Hepatocyte (in vitro differentiated cells): ENCODE measurements around the gene GLCCI1. TPM values are rescaled to one million over a fixed set of nuclear protein-coding genes. Genes with fewer than 3 reads are reported as not detected.

Experiments
- DNase-seq: peaks from one replicate; pipeline ENCODE4 v3.0.0-alpha.2; 2016; ENCODE audit warnings: low spot score
- H2AFZ ChIP-seq: fragments of 200-600 bp; sonication (generic); 2 replicates; pipeline ENCODE4 v1.6.0; 2016; ENCODE audit warnings: antibody characterized with exemption, mild to moderate bottlenecking
- H3K27ac ChIP-seq: fragments of 200-600 bp; sonication (generic); 2 replicates; pipeline ENCODE4 v1.5.1; 2016; ENCODE audit warnings: mild to moderate bottlenecking
- H3K27me3 ChIP-seq: fragments of 200-600 bp; sonication (generic); 2 replicates; pipeline ENCODE4 v1.6.1; 2016
- H3K36me3 ChIP-seq: fragments of 200-600 bp; sonication (generic); replicated peaks from 2 replicates; pipeline ENCODE4 v1.5.1; 2016; ENCODE audit warnings: low read depth; ENCODE audit not compliant: insufficient read depth
- H3K4me1 ChIP-seq: fragments of 200-600 bp; sonication (generic); 2 replicates; pipeline ENCODE4 v1.5.1; 2016; ENCODE audit warnings: mild to moderate bottlenecking, moderate library complexity; ENCODE audit not compliant: insufficient read depth
- H3K4me2 ChIP-seq: fragments of 200-600 bp; sonication (generic); 2 replicates; pipeline ENCODE4 v1.6.0; 2016
- H3K4me3 ChIP-seq: fragments of 200-600 bp; sonication (generic); 2 replicates; pipeline ENCODE4 v1.5.1; 2016; ENCODE audit warnings: mild to moderate bottlenecking
- H3K79me2 ChIP-seq: fragments of 200-600 bp; sonication (generic); 2 replicates; pipeline ENCODE4 v1.6.0; 2017; ENCODE audit warnings: mild to moderate bottlenecking
- H3K9me2 ChIP-seq: fragments of 200-600 bp; sonication (generic); replicated peaks from 2 replicates; pipeline ENCODE4 v1.6.0; 2017; ENCODE audit warnings: mild to moderate bottlenecking; ENCODE audit not compliant: insufficient read depth
- H3K9me3 ChIP-seq: fragments of 200-600 bp; sonication (generic); 2 replicates; pipeline ENCODE4 v1.5.1; 2016; ENCODE audit warnings: low read depth, mild to moderate bottlenecking
- H4K20me1 ChIP-seq: fragments of 200-600 bp; sonication (generic); 2 replicates; pipeline ENCODE4 v1.6.0; 2016; ENCODE audit warnings: mild to moderate bottlenecking; ENCODE audit not compliant: insufficient read depth, poor library complexity, severe bottlenecking
- EZH2 ChIP-seq: fragments of 200-600 bp; sonication (generic); IDR thresholded peaks from 2 replicates; pipeline ENCODE4 v1.6.1; 2016; ENCODE audit warnings: antibody characterized with exemption, mild to moderate bottlenecking, borderline replicate concordance
- EZH2phosphoT487 ChIP-seq: fragments of 200-600 bp; sonication (generic); IDR thresholded peaks from one replicate; pipeline ENCODE4 v1.6.1; 2018; ENCODE audit warnings: antibody characterized with exemption, mild to moderate bottlenecking, low read depth, moderate library complexity; ENCODE audit not compliant: unreplicated experiment, severe bottlenecking
- WGBS: methylation state at CpG from one replicate; pipeline ENCODE4 v1.1.6; 2016; ENCODE audit warnings: low lambda C conversion rate; ENCODE audit errors: missing lambda C conversion rate; 5-methylcytosine and 5-hydroxymethylcytosine counted together
- polyA plus RNA-seq: library from polyadenylated mRNA; unstranded; fragments of >200 nt; fragmentation: Nextera tagmentation; extraction: Ambion mirVana; gene quantifications from 2 replicates; pipeline ENCODE4 v1.2.1, GENCODE V29; 2016
- total RNA-seq: library from RNA; depleted of rRNA; stranded (reverse); fragments of >200 nt; gene quantifications from 2 replicates; pipeline ENCODE4 v1.2.3, GENCODE V29; 2014
- TF ChIP-seq, protein P1 (sequence below): fragments of 200-600 bp; sonication (generic); IDR thresholded peaks from 2 replicates; pipeline ENCODE4 v1.5.1; 2016; ENCODE audit warnings: antibody characterized with exemption, mild to moderate bottlenecking; ENCODE audit not compliant: poor library complexity

Gene GLCCI1
- total and polyA plus RNA-seq, 2 experiments from 2014 or later: 15.7 to 21.4 TPM

DNA sequence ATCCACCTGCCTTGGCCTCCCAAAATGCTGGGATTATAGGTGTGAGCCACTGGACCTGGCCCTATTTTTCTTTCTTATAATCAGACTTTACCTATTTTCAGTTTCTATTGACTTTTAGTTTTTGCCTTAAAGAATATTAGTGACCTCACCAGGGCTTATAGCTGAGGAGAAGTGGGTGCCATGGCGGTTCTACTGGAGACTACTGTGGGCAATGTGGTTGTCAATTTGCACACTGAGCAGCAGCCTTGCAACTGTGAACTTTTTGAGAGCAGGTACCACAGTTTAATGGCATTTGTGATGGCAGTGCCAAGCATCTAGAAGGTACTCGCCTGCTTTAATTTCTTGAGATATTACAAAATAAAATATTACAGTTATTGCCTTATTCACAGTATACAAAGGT is 11.5 kb downstream of the GLCCI1 start:
- no peak for DNase-seq
- Histone ChIP-seq H3K4me2 (no peak overlapping the region), H4K20me1 (no peaks in the 10 kb centered on the region), H3K4me3 (no peak overlapping the region), H3K36me3 (no peaks in the 10 kb centered on the region), H2AFZ (no peak overlapping the region), H3K27ac (no peak overlapping the region), H3K27me3 (no peaks in the 10 kb centered on the region), H3K79me2 (peaks cover 95% of the 10 kb centered on the region), H3K4me1 (peaks cover 13% of the 10 kb centered on the region), H3K9me3 (no peaks in the 10 kb centered on the region), H3K9me2 (no peaks in the 10 kb centered on the region)
- 100% methylated on average over 2 of the region's 2 CpGs for WGBS
- TF ChIP-seq, protein P1, sequence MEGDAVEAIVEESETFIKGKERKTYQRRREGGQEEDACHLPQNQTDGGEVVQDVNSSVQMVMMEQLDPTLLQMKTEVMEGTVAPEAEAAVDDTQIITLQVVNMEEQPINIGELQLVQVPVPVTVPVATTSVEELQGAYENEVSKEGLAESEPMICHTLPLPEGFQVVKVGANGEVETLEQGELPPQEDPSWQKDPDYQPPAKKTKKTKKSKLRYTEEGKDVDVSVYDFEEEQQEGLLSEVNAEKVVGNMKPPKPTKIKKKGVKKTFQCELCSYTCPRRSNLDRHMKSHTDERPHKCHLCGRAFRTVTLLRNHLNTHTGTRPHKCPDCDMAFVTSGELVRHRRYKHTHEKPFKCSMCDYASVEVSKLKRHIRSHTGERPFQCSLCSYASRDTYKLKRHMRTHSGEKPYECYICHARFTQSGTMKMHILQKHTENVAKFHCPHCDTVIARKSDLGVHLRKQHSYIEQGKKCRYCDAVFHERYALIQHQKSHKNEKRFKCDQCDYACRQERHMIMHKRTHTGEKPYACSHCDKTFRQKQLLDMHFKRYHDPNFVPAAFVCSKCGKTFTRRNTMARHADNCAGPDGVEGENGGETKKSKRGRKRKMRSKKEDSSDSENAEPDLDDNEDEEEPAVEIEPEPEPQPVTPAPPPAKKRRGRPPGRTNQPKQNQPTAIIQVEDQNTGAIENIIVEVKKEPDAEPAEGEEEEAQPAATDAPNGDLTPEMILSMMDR: no peak
- no peak for TF ChIP-seq EZH2
- TF ChIP-seq EZH2phosphoT487: no peak

DNA sequence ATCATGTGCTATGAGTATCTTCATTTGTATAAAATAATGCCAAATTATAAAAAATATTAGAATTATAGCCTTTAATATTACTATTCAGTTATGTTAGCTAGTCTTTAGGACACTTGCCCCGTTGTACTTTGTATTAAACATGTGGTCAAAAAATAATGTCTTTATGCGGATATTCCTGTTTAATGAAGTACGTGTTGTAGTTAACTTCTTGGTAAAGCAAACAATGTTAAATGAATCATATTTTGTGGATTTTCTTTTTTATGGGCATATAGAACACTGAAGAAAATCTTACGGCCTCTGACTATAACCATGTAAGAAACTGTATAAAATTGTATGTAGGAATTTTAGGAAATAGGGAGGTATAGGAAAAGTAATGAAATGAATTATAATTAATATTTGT is 14.3 kb downstream of the GLCCI1 start:
- 97% methylated on average over 4 of the region's 4 CpGs for WGBS
- no peaks in the 10 kb centered on the region for H3K9me3 ChIP-seq
- H3K4me1 ChIP-seq: peaks cover 13% of the 10 kb centered on the region
- no peaks in the 10 kb centered on the region for H4K20me1 ChIP-seq
- no peak overlapping the region for H2AFZ ChIP-seq
- H3K27ac ChIP-seq: no peak overlapping the region
- no peak for DNase-seq
- no peaks in the 10 kb centered on the region for H3K9me2 ChIP-seq
- no peaks in the 10 kb centered on the region for H3K36me3 ChIP-seq
- no peak overlapping the region for H3K4me2 ChIP-seq
- no peak overlapping the region for H3K4me3 ChIP-seq
- H3K79me2 ChIP-seq: peaks cover 91% of the 10 kb centered on the region
- no peak for TF ChIP-seq EZH2
- no peak for TF ChIP-seq EZH2phosphoT487
- TF ChIP-seq, protein P1: no peak
- no peaks in the 10 kb centered on the region for H3K27me3 ChIP-seq

DNA sequence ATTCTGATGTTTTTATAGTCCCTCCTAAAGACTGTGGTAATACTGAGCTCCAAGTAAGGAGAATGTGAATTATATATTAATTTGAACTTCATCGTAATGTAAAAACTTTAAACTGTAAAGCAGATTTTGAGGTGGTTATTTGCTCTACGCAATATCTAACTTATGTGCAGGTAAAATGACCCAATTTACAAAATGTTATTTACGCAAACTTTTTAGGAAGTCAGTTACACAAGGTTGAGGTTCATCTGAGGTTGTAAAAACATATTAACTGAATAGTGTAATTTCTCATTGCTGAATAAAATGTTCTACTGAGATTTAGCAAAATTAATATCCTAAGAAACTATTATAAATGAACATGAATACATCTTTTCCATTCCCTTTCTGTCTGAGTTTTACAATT is 15.8 kb downstream of the GLCCI1 start:
- no peak for TF ChIP-seq EZH2
- TF ChIP-seq EZH2phosphoT487: no peak
- TF ChIP-seq, protein P1: no peak
- H3K9me2 ChIP-seq: no peaks in the 10 kb centered on the region
- peaks cover 94% of the 10 kb centered on the region for H3K79me2 ChIP-seq
- no peaks in the 10 kb centered on the region for H3K9me3 ChIP-seq
- H3K4me1 ChIP-seq: no peaks in the 10 kb centered on the region
- no peak overlapping the region for H3K4me3 ChIP-seq
- H3K27ac ChIP-seq: no peak overlapping the region
- DNase-seq: no peak
- no peaks in the 10 kb centered on the region for H3K27me3 ChIP-seq
- H3K4me2 ChIP-seq: no peak overlapping the region
- H2AFZ ChIP-seq: no peak overlapping the region
- 65% methylated on average over 3 of the region's 3 CpGs for WGBS
- no peaks in the 10 kb centered on the region for H3K36me3 ChIP-seq
- no peaks in the 10 kb centered on the region for H4K20me1 ChIP-seq

DNA sequence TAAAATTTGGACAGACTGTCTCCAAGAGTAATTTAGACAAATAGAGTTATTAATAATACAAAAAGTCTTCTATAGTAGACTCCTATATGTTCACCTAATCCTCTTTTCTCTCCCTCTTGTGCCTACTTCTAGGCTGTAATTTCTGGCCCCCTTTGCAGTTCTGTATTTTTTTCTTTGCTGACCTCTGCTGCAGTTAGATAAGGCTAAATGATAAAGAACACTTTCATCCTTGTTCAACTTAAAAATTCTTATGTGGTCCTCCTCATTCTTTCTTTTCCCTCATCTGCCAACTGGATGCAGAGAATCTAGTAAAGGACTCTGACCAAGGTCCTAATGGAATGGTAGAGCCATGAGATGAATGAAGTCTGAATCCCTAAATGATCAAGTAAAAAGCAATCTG is 20.1 kb downstream of the GLCCI1 start:
- no peak overlapping the region for H3K4me3 ChIP-seq
- TF ChIP-seq, protein P1: no peak
- TF ChIP-seq EZH2 (no peak), EZH2phosphoT487 (no peak)
- peaks cover 6% of the 10 kb centered on the region for H3K36me3 ChIP-seq
- H3K9me2 ChIP-seq: no peaks in the 10 kb centered on the region
- no peaks in the 10 kb centered on the region for H4K20me1 ChIP-seq
- peaks cover 92% of the 10 kb centered on the region for H3K79me2 ChIP-seq
- no peak for DNase-seq
- peaks cover 13% of the 10 kb centered on the region for H3K9me3 ChIP-seq
- H2AFZ ChIP-seq: no peak overlapping the region
- no peak overlapping the region for H3K4me2 ChIP-seq
- no peak overlapping the region for H3K27ac ChIP-seq
- no peaks in the 10 kb centered on the region for H3K4me1 ChIP-seq
- H3K27me3 ChIP-seq: no peaks in the 10 kb centered on the region
